Measurements from ENCODE around the gene RRP1B. TPM values are rescaled to one million over a fixed set of nuclear protein-coding genes. Genes with fewer than 3 reads are reported as not detected.

RRP1B gene
- total and polyA plus RNA-seq, 9 of the 15 experiments (the other 6 are each of a cell fraction or from before 2014, with no cell fraction given): 6.8 to 66.6 (median 41.9) TPM

DNA sequence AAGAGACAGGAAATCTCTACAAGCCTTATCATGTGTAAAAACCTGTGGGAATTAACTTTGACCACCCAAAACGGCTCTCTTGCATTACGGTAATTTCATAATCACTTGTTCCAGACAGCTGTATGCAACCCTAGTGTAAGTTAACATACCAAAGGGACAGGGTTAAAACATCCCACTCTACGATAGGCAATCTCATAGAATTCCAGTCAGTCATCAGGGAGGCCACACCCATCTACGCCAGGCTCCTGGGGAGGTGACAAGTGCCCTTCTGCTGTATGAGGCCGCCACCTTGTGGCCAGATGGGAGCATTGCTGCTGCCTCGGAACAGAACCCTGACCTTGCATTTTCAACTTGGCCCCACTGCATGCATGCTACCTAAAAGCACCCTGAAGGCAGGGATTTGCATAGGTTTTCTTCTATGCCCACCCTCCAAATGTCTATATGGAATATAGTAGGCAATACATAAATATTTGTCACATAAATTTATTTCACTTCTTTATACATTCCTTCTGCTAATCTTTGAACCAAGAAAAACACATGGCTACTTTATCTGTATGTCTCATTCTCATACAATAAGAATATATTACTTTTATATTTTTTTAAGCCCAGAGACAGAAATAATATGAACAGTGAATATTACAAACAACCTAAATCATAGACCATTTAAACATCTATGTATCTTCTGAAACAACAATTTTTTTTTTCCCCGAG, 12.7 kb upstream of the RRP1B start (continued):
- TF ChIP-seq, protein P1, sequence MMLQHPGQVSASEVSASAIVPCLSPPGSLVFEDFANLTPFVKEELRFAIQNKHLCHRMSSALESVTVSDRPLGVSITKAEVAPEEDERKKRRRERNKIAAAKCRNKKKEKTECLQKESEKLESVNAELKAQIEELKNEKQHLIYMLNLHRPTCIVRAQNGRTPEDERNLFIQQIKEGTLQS (IDR thresholded peaks at IDR 0.05): peak; percentile 35; the same call in 1 of the 2 replicates
- TF ChIP-seq, protein P1 (CRISPR knock-in tag; conservative IDR thresholded peaks at IDR 0.05): no peak
- TF ChIP-seq GATA2 (CRISPR knock-in tag; IDR thresholded peaks at IDR 0.05) (no peak), SRSF9 (IDR thresholded peaks at IDR 0.05; ENCODE audit: borderline replicate concordance, low read depth, low read length) (no peak), BACH1 (tag; IDR thresholded peaks at IDR 0.05) (no peak), PYGO2 (tag; IDR thresholded peaks at IDR 0.05) (no peak), ZFP1 (CRISPR knock-in tag; IDR thresholded peaks at IDR 0.05) (no peak), ETS2 (tag; IDR thresholded peaks at IDR 0.05; ENCODE audit: borderline replicate concordance, poor library complexity, severe bottlenecking) (no peak), TSC22D4 (tag; IDR thresholded peaks at IDR 0.05) (no peak), HDAC8 (tag; IDR thresholded peaks at IDR 0.05) (no peak), XRCC3 (IDR thresholded peaks at IDR 0.05) (no peak), POLR2H (tag; IDR thresholded peaks at IDR 0.05; ENCODE audit: low read depth) (no peak), ZNF408 (CRISPR knock-in tag; IDR thresholded peaks at IDR 0.05; ENCODE audit: low read depth) (no peak), ZNF316 (IDR thresholded peaks at IDR 0.05) (peak; percentile 98), ZNF24 (IDR thresholded peaks at IDR 0.05) (no peak; the same call in 1 of the 2 replicates), ZNF175 (CRISPR knock-in tag; IDR thresholded peaks at IDR 0.05; ENCODE audit: low read depth) (no peak), MCM5 (IDR thresholded peaks at IDR 0.05; ENCODE audit: low read depth) (no peak), NR0B1 (IDR thresholded peaks at IDR 0.05; ENCODE audit: partially characterized antibody) (no peak), ZZZ3 (IDR thresholded peaks at IDR 0.05) (no peak), ZKSCAN8 (CRISPR knock-in tag; IDR thresholded peaks at IDR 0.05) (peak; percentile 97), ELF4 (CRISPR knock-in tag; IDR thresholded peaks at IDR 0.05) (no peak), RBM15 (IDR thresholded peaks at IDR 0.05; ENCODE audit: insufficient read depth, low read length) (no peak)
- TF ChIP-seq, protein P2, sequence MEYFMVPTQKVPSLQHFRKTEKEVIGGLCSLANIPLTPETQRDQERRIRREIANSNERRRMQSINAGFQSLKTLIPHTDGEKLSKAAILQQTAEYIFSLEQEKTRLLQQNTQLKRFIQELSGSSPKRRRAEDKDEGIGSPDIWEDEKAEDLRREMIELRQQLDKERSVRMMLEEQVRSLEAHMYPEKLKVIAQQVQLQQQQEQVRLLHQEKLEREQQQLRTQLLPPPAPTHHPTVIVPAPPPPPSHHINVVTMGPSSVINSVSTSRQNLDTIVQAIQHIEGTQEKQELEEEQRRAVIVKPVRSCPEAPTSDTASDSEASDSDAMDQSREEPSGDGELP (CRISPR knock-in tag; IDR thresholded peaks at IDR 0.05; ENCODE audit: borderline replicate concordance): peak; percentile 69; the same call in 1 of the 2 replicates
- TF ChIP-seq, protein P3, sequence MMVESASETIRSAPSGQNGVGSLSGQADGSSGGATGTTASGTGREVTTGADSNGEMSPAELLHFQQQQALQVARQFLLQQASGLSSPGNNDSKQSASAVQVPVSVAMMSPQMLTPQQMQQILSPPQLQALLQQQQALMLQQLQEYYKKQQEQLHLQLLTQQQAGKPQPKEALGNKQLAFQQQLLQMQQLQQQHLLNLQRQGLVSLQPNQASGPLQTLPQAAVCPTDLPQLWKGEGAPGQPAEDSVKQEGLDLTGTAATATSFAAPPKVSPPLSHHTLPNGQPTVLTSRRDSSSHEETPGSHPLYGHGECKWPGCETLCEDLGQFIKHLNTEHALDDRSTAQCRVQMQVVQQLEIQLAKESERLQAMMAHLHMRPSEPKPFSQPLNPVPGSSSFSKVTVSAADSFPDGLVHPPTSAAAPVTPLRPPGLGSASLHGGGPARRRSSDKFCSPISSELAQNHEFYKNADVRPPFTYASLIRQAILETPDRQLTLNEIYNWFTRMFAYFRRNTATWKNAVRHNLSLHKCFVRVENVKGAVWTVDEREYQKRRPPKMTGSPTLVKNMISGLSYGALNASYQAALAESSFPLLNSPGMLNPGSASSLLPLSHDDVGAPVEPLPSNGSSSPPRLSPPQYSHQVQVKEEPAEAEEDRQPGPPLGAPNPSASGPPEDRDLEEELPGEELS (CRISPR knock-in tag; IDR thresholded peaks at IDR 0.05; ENCODE audit: borderline replicate concordance): no peak

Measured in K562 (cell line).